C4-2B (cell line): ENCODE results near the gene KCNJ10.

Experiments used
- H3K27ac ChIP-seq: fragments of 450-650 bp; 2 replicates; pipeline ENCODE4 v1.5.1; 2017
- ZFX ChIP-seq: fragments of 450-650 bp; IDR thresholded peaks from 2 replicates; pipeline ENCODE4 v1.6.1; 2017
- TF ChIP-seq, protein P1 (sequence below): fragments of 450-650 bp; conservative IDR thresholded peaks from 2 replicates; pipeline ENCODE4 v1.5.1; 2017; ENCODE audit warnings: mild to moderate bottlenecking

KCNJ10 gene

DNA sequence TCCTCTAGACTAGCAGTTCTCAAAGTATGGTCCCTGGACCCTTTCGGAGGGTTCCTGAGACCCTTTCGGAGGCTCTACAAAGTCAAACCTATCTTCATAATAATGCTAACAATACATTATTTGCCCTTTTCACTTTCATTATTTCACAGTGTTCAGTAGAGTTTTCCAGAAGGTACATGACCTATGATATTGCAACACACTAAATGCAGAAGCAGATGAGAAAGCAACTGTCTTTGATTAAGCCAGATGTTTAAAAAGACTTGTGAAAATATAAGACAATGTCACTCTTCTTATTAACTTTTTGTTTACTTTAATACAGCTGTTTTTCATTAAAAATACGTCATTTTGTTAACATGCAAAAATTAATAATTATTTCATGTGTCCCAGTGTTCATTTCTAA is 5.8 kb downstream of the KCNJ10 start:
- no peak for TF ChIP-seq ZFX
- TF ChIP-seq, protein P1, sequence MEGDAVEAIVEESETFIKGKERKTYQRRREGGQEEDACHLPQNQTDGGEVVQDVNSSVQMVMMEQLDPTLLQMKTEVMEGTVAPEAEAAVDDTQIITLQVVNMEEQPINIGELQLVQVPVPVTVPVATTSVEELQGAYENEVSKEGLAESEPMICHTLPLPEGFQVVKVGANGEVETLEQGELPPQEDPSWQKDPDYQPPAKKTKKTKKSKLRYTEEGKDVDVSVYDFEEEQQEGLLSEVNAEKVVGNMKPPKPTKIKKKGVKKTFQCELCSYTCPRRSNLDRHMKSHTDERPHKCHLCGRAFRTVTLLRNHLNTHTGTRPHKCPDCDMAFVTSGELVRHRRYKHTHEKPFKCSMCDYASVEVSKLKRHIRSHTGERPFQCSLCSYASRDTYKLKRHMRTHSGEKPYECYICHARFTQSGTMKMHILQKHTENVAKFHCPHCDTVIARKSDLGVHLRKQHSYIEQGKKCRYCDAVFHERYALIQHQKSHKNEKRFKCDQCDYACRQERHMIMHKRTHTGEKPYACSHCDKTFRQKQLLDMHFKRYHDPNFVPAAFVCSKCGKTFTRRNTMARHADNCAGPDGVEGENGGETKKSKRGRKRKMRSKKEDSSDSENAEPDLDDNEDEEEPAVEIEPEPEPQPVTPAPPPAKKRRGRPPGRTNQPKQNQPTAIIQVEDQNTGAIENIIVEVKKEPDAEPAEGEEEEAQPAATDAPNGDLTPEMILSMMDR = no peak
- H3K27ac ChIP-seq = no peak overlapping the region

DNA sequence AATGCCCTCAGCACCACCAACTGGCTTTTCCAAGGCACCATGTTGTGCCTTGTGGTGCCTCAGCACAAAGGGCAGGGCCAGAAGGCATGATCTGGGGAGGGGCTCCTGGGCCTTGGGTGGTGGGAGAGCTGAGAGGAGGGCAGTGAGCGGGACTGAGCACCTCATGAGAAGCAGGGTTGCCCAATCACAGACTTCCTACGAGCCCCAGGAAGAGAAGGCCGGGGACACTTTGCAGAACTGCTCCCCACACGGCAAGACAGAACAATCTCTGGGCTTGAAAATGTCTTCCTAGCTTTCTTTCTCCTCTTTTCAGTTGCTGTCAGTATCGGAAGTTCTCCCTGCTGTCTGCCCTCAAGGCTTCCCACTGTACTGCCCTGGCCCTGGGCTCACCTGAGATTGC is 6.8 kb downstream of the KCNJ10 start:
- TF ChIP-seq, protein P1 = no peak
- no peak for TF ChIP-seq ZFX

DNA sequence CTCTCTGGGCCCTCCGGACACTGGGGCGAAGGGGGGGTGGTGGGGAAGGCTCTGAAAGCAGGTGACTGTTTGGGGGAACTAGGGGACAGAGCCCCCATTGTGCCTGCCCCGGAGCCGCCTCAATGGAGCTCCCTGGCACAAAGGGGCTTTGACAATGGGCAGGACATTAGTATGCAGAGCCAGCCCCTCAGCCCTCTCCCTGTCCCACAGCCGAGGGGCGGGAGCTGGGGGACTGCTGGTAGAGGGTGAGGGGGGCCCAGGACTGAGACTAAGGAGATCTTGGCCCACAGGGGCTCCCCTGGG is 7.8 kb downstream of the KCNJ10 start:
- H3K27ac ChIP-seq = no peak overlapping the region
- TF ChIP-seq, protein P1 = no peak
- TF ChIP-seq ZFX = no peak

More for the DNA sequence above, 6.8 kb downstream of the KCNJ10 start:
- no peak overlapping the region for H3K27ac ChIP-seq

DNA sequence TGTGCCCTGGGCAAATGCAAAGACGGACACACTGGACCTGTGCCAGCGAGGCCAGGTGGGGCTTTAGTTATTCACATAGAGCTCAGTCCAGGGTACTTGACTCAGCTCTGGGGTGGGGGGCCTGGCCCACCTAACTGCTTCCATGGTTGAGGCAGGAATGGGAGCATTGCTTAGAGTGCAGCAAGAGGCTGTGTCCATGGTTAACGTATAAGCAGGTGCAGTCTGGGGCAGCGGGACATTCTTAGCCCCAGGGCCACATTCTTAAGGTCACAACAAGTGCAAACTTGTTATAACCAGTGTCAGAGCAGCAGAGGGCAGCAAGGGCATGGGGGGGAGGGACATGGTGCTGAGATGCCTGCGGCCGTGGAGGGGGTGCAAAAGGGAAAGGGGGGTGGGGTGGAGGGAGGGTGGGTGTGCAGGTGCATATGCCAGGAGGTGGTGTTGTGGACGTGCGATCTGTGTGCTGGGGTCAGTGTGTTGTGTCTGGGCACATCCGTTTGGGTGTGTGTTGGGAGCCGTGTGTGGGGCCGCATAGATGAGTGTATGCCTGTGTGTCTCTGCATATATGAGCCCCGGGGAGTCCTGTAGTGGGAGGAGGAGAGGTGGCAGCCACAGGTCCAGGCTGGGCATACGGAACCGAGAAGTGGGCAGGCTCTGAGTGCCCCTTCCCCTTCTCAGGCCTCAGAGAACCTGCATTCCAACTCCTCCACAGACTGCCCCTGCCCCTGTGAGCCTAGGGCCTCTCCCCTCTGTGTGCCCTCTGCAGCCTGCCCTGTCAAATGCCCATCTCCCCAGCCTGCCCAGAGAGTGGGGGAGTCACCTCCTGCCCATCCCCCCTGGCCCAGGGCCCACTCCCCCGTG is 8.4 kb downstream of the KCNJ10 start:
- TF ChIP-seq, protein P1 = no peak
- TF ChIP-seq ZFX = no peak
- H3K27ac ChIP-seq = no peak overlapping the region

DNA sequence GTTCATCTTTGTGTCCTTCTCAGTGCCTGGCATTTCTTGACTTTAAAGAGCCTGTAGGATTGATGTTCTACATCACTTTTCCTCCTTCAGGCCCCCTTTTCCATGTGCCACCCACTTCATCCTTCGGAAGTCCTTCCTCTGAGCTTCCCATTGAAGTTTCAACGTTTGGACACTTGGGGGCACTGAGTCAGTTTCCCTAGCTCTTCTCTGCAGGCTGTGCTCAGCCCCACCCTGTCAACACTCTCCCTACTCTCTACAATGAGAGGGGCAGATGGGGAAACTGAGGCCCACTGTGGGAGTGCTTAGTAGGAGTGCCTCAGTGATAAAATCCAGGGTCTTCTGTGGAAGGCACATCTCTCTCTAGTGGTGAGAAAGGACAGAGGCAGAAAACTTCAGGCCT is 11.9 kb downstream of the KCNJ10 start:
- no peak overlapping the region for H3K27ac ChIP-seq
- TF ChIP-seq ZFX = no peak
- TF ChIP-seq, protein P1 = no peak; the same call in 1 of the 2 replicates

DNA sequence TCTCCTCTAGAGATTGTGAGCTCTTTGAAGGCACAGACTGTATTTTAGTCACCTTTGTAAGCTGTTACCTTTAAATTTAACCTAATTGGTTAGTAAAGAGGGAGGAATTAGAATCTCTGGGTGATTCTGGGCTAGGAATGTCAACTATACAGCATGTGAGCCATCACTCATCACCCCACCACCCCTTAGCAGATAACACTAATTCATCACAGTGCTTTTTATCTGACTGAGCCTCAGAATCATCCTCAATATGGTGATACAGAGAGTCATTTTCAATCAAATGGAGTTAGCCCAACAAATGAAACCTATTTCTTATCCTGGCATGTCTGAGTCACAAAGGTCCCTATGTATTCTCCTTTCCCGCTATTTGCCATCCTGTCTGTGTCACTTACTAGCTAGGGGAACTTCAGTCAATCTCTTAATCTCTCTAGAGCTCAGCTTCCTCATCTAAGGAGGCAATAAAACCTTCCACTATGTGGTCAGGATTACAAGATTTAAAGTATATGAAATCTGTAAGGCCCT is 13.3 kb downstream of the KCNJ10 start:
- TF ChIP-seq ZFX = no peak
- TF ChIP-seq, protein P1 = no peak
- H3K27ac ChIP-seq = no peak overlapping the region

DNA sequence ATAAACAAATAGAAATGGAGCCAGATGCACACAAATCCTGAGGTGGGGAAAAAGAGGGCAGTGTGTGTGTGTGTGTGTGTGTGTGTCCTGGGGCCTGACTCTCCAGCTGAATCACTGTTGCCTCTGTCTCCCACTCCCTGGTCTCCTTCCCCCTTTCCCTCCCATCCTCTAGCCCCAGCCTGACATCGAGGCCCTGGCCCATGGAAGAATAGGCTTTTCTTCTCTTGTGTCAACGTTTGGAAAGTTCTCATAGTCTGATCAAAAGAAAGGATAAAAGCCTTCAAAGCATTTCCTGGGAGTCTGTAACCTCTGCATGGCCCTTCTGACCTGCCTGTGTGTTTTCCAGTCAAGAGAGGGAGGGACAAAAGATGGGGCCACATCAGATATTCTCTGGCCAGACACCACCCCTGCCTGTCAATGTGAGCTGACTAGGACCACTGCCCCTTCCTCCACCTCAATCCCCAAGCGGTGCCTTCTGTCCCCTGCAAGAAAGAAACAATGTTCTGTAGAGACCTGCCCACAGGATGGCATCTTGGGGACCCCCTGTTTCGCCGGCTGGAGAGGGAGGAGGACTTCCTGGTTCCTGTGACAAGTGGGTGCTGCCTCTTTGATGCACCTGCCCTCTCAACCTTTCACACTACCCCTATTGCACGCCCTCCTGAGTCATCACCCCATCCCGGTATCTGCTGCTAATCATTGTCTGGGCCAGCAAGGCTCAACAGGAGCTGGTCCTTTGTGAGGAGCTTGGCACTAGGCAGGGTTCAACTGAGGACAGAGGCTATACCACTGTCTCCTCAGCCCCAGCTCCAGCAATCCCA is 16.2 kb downstream of the KCNJ10 start:
- H3K27ac ChIP-seq = no peak overlapping the region
- TF ChIP-seq, protein P1 = no peak
- TF ChIP-seq ZFX = no peak
